Trophoblast cell (in vitro differentiated cells and primary cell): ENCODE results near the gene WDR54.

Experiments
- DNase-seq, 2 donors: peaks; one replicate each; pipeline ENCODE4 v3.0.0-alpha.2; 2016
- H2AFZ ChIP-seq: 2 replicates; pipeline ENCODE4 v1.6.1; 2013; ENCODE audit warnings: low read length, moderate library complexity, mild to moderate bottlenecking; ENCODE audit not compliant: insufficient read depth, poor library complexity
- H2AK5ac ChIP-seq: 2 replicates; pipeline ENCODE4 v1.6.1; 2013; ENCODE audit warnings: mild to moderate bottlenecking, low read length
- H2BK120ac ChIP-seq: 2 replicates; pipeline ENCODE4 v1.6.1; 2013; ENCODE audit warnings: low read length, mild to moderate bottlenecking, moderate library complexity; ENCODE audit not compliant: insufficient read depth, poor library complexity
- H2BK12ac ChIP-seq: 2 replicates; pipeline ENCODE4 v1.6.1; 2013; ENCODE audit warnings: mild to moderate bottlenecking, low read length, moderate library complexity
- H2BK5ac ChIP-seq: 2 replicates; pipeline ENCODE4 v1.6.1; 2013; ENCODE audit warnings: low read length, low read depth, moderate library complexity, mild to moderate bottlenecking; ENCODE audit not compliant: poor library complexity
- H3K14ac ChIP-seq: 2 replicates; pipeline ENCODE4 v1.6.1; 2013; ENCODE audit warnings: mild to moderate bottlenecking, low read length
- H3K18ac ChIP-seq: 2 replicates; pipeline ENCODE4 v1.6.1; 2013; ENCODE audit warnings: mild to moderate bottlenecking, low read length
- H3K23ac ChIP-seq: 2 replicates; pipeline ENCODE4 v1.6.1; 2013; ENCODE audit warnings: low read length
- H3K27ac ChIP-seq: 2 replicates; pipeline ENCODE4 v1.5.1; 2013; ENCODE audit warnings: low read depth, mild to moderate bottlenecking, inconsistent platforms, low read length, moderate library complexity
- H3K27me3 ChIP-seq: 2 replicates; pipeline ENCODE4 v1.6.1; 2013; ENCODE audit warnings: inconsistent platforms, mild to moderate bottlenecking, low read length, moderate library complexity; ENCODE audit not compliant: insufficient read depth
- H3K36me3 ChIP-seq, 2 experiments: 1 replicate in 1 of 2; 2 replicates in 1 of 2; pipeline ENCODE4 v1.6.1; 2013; ENCODE audit warnings: low read length in 2 of 2, mild to moderate bottlenecking in 2 of 2, moderate library complexity in 1 of 2; ENCODE audit not compliant: insufficient read depth in 2 of 2, control insufficient read depth in 1 of 2
- H3K4ac ChIP-seq: 2 replicates; pipeline ENCODE4 v1.6.1; 2013; ENCODE audit warnings: low read depth, mild to moderate bottlenecking, low read length, moderate library complexity
- H3K4me1 ChIP-seq, 2 experiments: 1 replicate in 1 of 2; 2 replicates in 1 of 2; pipeline ENCODE4 v1.6.1; 2013; ENCODE audit warnings: low read length in 2 of 2, mild to moderate bottlenecking in 2 of 2, moderate library complexity in 1 of 2; ENCODE audit not compliant: insufficient read depth in 2 of 2, control insufficient read depth in 1 of 2
- H3K4me2 ChIP-seq: 2 replicates; pipeline ENCODE4 v1.6.1; 2013; ENCODE audit warnings: inconsistent platforms, mild to moderate bottlenecking, low read length, moderate library complexity
- H3K4me3 ChIP-seq: 2 replicates; pipeline ENCODE4 v1.5.1; 2013; ENCODE audit warnings: mild to moderate bottlenecking, low read depth, low read length, inconsistent platforms
- H3K79me1 ChIP-seq: one replicate; pipeline ENCODE4 v1.6.1; 2013; ENCODE audit warnings: low read length
- H3K79me2 ChIP-seq: 2 replicates; pipeline ENCODE4 v1.6.1; 2013; ENCODE audit warnings: low read length, mild to moderate bottlenecking; ENCODE audit not compliant: control insufficient read depth, insufficient read depth, poor library complexity
- H3K9ac ChIP-seq: 2 replicates; pipeline ENCODE4 v1.6.1; 2013; ENCODE audit warnings: mild to moderate bottlenecking, low read length
- H3K9me3 ChIP-seq: 2 replicates; pipeline ENCODE4 v1.6.1; 2013; ENCODE audit warnings: low read depth, mild to moderate bottlenecking, control low read depth, inconsistent platforms, low read length; ENCODE audit not compliant: insufficient read depth
- H4K12ac ChIP-seq: 2 replicates; pipeline ENCODE4 v1.6.1; 2013; ENCODE audit warnings: low read depth, mild to moderate bottlenecking, low read length, moderate library complexity
- H4K8ac ChIP-seq: 2 replicates; pipeline ENCODE4 v1.6.1; 2013; ENCODE audit warnings: low read depth, mild to moderate bottlenecking, low read length, moderate library complexity
- H4K91ac ChIP-seq: one replicate; pipeline ENCODE4 v1.6.1; 2013; ENCODE audit warnings: low read depth, mild to moderate bottlenecking, low read length, moderate library complexity
- WGBS: extraction: QIAGEN DNeasy Blood & Tissue Kit; methylation state at CpG from one replicate; pipeline ENCODE4 v1.1.7; 2013; ENCODE audit warnings: missing lambda C conversion rate; ENCODE audit not compliant: insufficient read length, insufficient coverage; ENCODE audit errors: extremely low coverage; 5-methylcytosine and 5-hydroxymethylcytosine counted together

Gene WDR54

DNA sequence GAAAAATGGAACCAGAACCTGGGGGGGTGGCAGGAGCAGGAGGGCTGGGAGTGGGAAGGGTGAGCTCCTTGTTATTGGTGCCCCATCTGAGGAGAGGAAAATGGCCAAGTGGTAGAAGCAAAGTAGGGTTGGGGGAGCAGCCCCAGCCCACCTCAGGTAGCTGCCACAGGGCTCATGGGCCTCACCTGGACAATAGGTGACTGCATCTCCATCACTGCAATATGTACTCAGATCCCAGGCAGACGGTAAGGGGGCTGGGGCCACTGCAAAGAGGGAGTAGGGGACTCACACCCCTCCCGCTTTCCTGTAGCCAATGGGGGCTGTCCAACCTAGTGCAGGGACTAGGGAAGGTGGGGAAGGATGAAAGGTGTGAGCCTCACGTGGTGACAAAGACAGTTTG, 4.3 kb upstream of the WDR54 start:
- H4K91ac ChIP-seq = no peak overlapping the region
- H3K27me3 ChIP-seq = no peaks in the 10 kb centered on the region

DNA sequence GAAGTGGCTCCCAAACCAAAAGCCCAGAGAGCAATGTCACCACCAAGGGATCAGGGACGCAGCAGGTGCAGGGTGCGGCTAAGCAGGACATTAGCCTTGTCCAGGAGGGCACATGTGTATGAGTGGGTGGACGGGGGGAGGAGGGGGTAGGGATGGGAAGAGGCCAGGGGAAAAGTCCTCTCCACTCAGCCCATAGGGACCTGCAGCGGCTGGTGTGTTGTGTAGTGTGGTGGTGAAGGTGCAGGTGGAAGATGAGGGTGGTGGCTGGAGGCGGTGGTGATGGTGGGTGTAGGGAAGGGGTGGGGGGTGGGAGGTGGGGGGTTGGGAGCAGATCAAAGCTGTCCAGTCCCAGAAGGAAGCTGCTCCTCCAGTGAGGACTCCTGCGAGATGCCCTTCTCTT, 3.8 kb upstream of the WDR54 start:
- Histone ChIP-seq H2BK12ac (no peak overlapping the region), H4K12ac (no peak overlapping the region), H3K23ac (no peak overlapping the region), H3K4me1 (peaks cover 11 to 14% of the 10 kb centered on the region in 2 experiments), H4K91ac (no peak overlapping the region), H2BK120ac (no peak overlapping the region), H3K27me3 (no peaks in the 10 kb centered on the region), H3K18ac (no peak overlapping the region), H3K79me1 (no peaks in the 10 kb centered on the region), H4K8ac (no peak overlapping the region), H3K4me3 (no peak overlapping the region), H3K14ac (no peak overlapping the region), H2BK5ac (no peak overlapping the region), H3K36me3 (no peaks in the 10 kb centered on the region), H3K9ac (no peak overlapping the region), H3K27ac (no peak overlapping the region), H3K79me2 (peaks cover 2% of the 10 kb centered on the region), H3K4ac (no peak overlapping the region), H2AK5ac (no peak overlapping the region), H3K4me2 (no peak overlapping the region), H3K9me3 (peaks cover 4% of the 10 kb centered on the region), H2AFZ (no peak overlapping the region)
- no CpG with 5 or more reads among the region's 6 CpGs for WGBS
- no peak for DNase-seq

More for the DNA sequence above, 4.3 kb upstream of the WDR54 start:
- Histone ChIP-seq H3K79me1 (peaks cover 2% of the 10 kb centered on the region), H2AK5ac (no peak overlapping the region), H4K12ac (no peak overlapping the region), H3K14ac (no peak overlapping the region), H2BK5ac (no peak overlapping the region), H2BK120ac (no peak overlapping the region), H3K9ac (no peak overlapping the region), H3K4me3 (no peak overlapping the region), H3K79me2 (peaks cover 2% of the 10 kb centered on the region), H3K27ac (no peak overlapping the region), H3K36me3 (no peaks in the 10 kb centered on the region), H2AFZ (no peak overlapping the region), H3K23ac (no peak overlapping the region), H3K4me1 (peaks cover 11 to 13% of the 10 kb centered on the region in 2 experiments), H2BK12ac (no peak overlapping the region), H3K4me2 (no peak overlapping the region), H4K8ac (no peak overlapping the region), H3K18ac (no peak overlapping the region), H3K4ac (no peak overlapping the region), H3K9me3 (peaks cover 4% of the 10 kb centered on the region)
- no peak for DNase-seq
- no CpG with 5 or more reads among the region's 3 CpGs for WGBS

DNA sequence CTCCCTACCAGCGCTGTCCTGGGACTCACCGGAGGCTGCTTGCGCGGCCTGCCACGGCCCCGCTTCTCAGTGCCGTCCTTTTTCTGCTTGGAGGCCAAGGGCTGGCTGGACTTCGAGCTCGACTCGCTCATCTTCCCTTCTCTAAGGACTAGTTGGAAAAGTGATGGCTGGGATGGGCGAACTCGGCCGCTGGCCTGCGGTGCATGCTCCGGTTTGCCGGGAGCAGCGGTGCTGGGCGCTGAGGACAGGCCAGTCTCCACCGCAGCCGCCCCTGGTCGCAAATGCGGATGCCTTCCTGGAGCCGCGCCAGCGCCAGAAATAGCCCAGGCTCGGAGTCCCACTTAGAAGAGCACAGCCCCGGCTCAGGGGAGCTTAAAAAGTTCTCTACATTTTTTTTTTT, 3.2 kb upstream of the WDR54 start:
- Histone ChIP-seq H2BK5ac (no peak overlapping the region), H3K4me1 (peaks cover 8 to 11% of the 10 kb centered on the region in 2 experiments), H3K79me1 (no peaks in the 10 kb centered on the region), H3K79me2 (peaks cover 2% of the 10 kb centered on the region), H3K4ac (no peak overlapping the region), H3K4me2 (no peak overlapping the region), H3K4me3 (no peak overlapping the region), H3K9me3 (peaks cover 2% of the 10 kb centered on the region), H2AFZ (no peak overlapping the region), H3K18ac (no peak overlapping the region), H2AK5ac (no peak overlapping the region), H3K27me3 (no peaks in the 10 kb centered on the region), H3K23ac (no peak overlapping the region), H2BK12ac (no peak overlapping the region), H2BK120ac (no peak overlapping the region), H3K36me3 (no peaks in the 10 kb centered on the region), H4K8ac (no peak overlapping the region), H4K12ac (no peak overlapping the region), H3K14ac (no peak overlapping the region), H4K91ac (no peak overlapping the region), H3K9ac (no peak overlapping the region), H3K27ac (no peak overlapping the region)
- no CpG with 5 or more reads among the region's 27 CpGs for WGBS
- DNase-seq = no peak

DNA sequence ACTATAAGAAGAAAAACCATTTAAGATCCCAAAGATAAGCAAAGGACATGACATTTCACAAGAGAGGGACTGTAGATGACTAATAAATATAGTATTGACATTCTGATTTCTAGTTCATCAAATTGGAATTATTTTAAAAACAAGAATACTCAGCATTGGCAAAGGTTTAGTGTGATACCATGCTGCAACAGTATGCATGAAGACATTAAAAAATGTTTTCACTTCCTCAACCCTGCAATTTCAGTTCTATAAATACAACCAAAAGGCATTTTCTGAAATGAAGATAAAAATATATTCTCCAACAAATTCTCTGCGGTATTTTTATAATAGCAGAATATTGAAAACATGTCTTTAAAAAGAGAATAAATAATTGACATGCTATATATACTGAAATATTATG, 2.2 kb upstream of the WDR54 start:
- H2AK5ac ChIP-seq = no peak overlapping the region
- H2BK12ac ChIP-seq = no peak overlapping the region
- no peak overlapping the region for H4K91ac ChIP-seq
- no peak overlapping the region for H2BK5ac ChIP-seq
- H3K23ac ChIP-seq = no peak overlapping the region
- H4K12ac ChIP-seq = no peak overlapping the region
- no CpG with 5 or more reads among the region's 1 CpG for WGBS
- no peaks in the 10 kb centered on the region for H3K27me3 ChIP-seq
- no peak for DNase-seq
- H3K9me3 ChIP-seq = no peaks in the 10 kb centered on the region
- H3K79me1 ChIP-seq = no peaks in the 10 kb centered on the region
- no peak overlapping the region for H3K4me2 ChIP-seq
- peaks cover 6 to 9% of the 10 kb centered on the region in 2 experiments for H3K4me1 ChIP-seq
- H3K9ac ChIP-seq = no peak overlapping the region
- H3K14ac ChIP-seq = no peak overlapping the region
- H4K8ac ChIP-seq = no peak overlapping the region
- peaks cover 2% of the 10 kb centered on the region for H3K79me2 ChIP-seq
- no peaks in the 10 kb centered on the region for H3K36me3 ChIP-seq
- no peak overlapping the region for H3K4ac ChIP-seq
- H2AFZ ChIP-seq = no peak overlapping the region
- H3K4me3 ChIP-seq = no peak overlapping the region
- no peak overlapping the region for H3K27ac ChIP-seq
- no peak overlapping the region for H2BK120ac ChIP-seq
- H3K18ac ChIP-seq = no peak overlapping the region
